ENCODE data around the gene LYPD6B.

DNA sequence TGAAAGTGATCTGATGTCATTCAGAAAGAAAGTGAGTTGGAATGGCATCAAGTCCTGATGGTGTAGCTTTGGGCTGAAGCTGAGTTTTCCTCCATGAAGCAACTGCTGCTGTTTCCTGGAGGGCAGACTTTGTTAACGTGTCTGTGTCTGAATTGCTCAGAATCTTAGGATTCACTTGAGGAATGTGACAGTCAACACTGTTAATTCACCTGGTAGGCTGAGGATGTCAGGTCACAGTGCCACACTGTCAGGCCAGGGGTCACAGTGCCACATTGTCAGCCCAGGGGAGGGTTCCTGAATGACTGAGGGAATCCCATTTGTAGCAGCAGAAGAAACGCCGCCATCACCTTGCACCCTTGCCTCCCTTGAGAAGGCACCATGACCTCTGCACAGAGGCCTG lies 39.4 kb downstream of the LYPD6B start:
- TF ChIP-seq, protein P1, sequence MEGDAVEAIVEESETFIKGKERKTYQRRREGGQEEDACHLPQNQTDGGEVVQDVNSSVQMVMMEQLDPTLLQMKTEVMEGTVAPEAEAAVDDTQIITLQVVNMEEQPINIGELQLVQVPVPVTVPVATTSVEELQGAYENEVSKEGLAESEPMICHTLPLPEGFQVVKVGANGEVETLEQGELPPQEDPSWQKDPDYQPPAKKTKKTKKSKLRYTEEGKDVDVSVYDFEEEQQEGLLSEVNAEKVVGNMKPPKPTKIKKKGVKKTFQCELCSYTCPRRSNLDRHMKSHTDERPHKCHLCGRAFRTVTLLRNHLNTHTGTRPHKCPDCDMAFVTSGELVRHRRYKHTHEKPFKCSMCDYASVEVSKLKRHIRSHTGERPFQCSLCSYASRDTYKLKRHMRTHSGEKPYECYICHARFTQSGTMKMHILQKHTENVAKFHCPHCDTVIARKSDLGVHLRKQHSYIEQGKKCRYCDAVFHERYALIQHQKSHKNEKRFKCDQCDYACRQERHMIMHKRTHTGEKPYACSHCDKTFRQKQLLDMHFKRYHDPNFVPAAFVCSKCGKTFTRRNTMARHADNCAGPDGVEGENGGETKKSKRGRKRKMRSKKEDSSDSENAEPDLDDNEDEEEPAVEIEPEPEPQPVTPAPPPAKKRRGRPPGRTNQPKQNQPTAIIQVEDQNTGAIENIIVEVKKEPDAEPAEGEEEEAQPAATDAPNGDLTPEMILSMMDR (IDR thresholded peaks at IDR 0.05) = no peak
- no peak for TF ChIP-seq CHD2 (IDR thresholded peaks at IDR 0.05; ENCODE audit: low read length, partially characterized antibody)
- TF ChIP-seq, protein P2, sequence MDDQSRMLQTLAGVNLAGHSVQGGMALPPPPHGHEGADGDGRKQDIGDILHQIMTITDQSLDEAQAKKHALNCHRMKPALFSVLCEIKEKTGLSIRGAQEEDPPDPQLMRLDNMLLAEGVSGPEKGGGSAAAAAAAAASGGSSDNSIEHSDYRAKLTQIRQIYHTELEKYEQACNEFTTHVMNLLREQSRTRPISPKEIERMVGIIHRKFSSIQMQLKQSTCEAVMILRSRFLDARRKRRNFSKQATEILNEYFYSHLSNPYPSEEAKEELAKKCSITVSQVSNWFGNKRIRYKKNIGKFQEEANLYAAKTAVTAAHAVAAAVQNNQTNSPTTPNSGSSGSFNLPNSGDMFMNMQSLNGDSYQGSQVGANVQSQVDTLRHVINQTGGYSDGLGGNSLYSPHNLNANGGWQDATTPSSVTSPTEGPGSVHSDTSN (IDR thresholded peaks at IDR 0.05) = no peak
- no peak for TF ChIP-seq EP300 (IDR thresholded peaks at IDR 0.05; ENCODE audit: borderline replicate concordance in 1 of 2, low read depth in 1 of 2, low read length in 1 of 2)
- TF ChIP-seq, protein P3, sequence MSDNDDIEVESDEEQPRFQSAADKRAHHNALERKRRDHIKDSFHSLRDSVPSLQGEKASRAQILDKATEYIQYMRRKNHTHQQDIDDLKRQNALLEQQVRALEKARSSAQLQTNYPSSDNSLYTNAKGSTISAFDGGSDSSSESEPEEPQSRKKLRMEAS (IDR thresholded peaks at IDR 0.05; ENCODE audit: low read depth) = no peak
- no peak for TF ChIP-seq SMC3 (IDR thresholded peaks at IDR 0.05; ENCODE audit: low read depth, low read length)
- TF ChIP-seq, protein P4, sequence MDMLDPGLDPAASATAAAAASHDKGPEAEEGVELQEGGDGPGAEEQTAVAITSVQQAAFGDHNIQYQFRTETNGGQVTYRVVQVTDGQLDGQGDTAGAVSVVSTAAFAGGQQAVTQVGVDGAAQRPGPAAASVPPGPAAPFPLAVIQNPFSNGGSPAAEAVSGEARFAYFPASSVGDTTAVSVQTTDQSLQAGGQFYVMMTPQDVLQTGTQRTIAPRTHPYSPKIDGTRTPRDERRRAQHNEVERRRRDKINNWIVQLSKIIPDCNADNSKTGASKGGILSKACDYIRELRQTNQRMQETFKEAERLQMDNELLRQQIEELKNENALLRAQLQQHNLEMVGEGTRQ (IDR thresholded peaks at IDR 0.05; ENCODE audit: borderline replicate concordance, low read depth, low read length) = no peak

Data from SK-N-SH (cell line).